ENCODE data around the gene PPM1D.
"Not testable (repeated sequence)": the region's sequence is repeated elsewhere in the genome, so short reads cannot be mapped to it uniquely, and the experiment has no call there.

Gene PPM1D

GRCh38 chr17:60594170-60594569 lies 5.8 kb upstream of the PPM1D start:
- DNase-seq = not testable (repeated sequence)

- DNase-seq = no peak
Measured at GRCh38 chr17:60594734-60595133, 5.3 kb upstream of the PPM1D start.

- DNase-seq = no peak
Measured at GRCh38 chr17:60597297-60597696, 2.7 kb upstream of the PPM1D start.

- DNase-seq = no peak
Measured at GRCh38 chr17:60598001-60598736, 1.8 kb upstream of the PPM1D start.

GRCh38 chr17:60599220-60599619 lies 773 bp upstream of the PPM1D start:
- no peak for DNase-seq

- peak; percentile 13 to 69 (median 54) for DNase-seq
Measured at GRCh38 chr17:60600490-60601446, 775 bp downstream of the PPM1D start.

- peak in 4 of 5 experiments; percentile 8 to 61 (median 14) for DNase-seq
Measured at GRCh38 chr17:60601447-60602384, 1.7 kb downstream of the PPM1D start.

- DNase-seq = no peak
Measured at GRCh38 chr17:60602385-60602742, 2.4 kb downstream of the PPM1D start.

- no peak for DNase-seq
Measured at GRCh38 chr17:60602871-60603270, 2.9 kb downstream of the PPM1D start.

- not testable (repeated sequence) for DNase-seq
Measured at GRCh38 chr17:60603477-60603876, 3.5 kb downstream of the PPM1D start.

GRCh38 chr17:60604686-60605334 lies 4.8 kb downstream of the PPM1D start:
- DNase-seq = no peak

GRCh38 chr17:60606036-60606435 lies 6.0 kb downstream of the PPM1D start:
- DNase-seq = no peak

- no peak for DNase-seq
Measured at GRCh38 chr17:60610473-60610872, 10.5 kb downstream of the PPM1D start.

GRCh38 chr17:60611321-60611720 lies 11.3 kb downstream of the PPM1D start:
- DNase-seq = not testable (repeated sequence)

GRCh38 chr17:60613325-60613724 lies 13.3 kb downstream of the PPM1D start:
- no peak for DNase-seq

- DNase-seq = not testable (repeated sequence)
Measured at GRCh38 chr17:60613796-60614195, 13.8 kb downstream of the PPM1D start.

- DNase-seq = not testable (repeated sequence)
Measured at GRCh38 chr17:60614247-60614646, 14.3 kb downstream of the PPM1D start.

GRCh38 chr17:60615108-60615507 lies 15.1 kb downstream of the PPM1D start:
- DNase-seq = no peak

- no peak for DNase-seq
Measured at GRCh38 chr17:60615840-60616239, 15.8 kb downstream of the PPM1D start.

GRCh38 chr17:60618080-60618479 lies 18.1 kb downstream of the PPM1D start:
- DNase-seq = no peak

GRCh38 chr17:60618854-60619526 lies 19.0 kb downstream of the PPM1D start:
- DNase-seq = no peak

Data from T-helper 2 cell (primary cell).